ENCODE measurements around the gene FUCA1. TPM values are rescaled to one million over a fixed set of nuclear protein-coding genes. Genes with fewer than 3 reads are reported as not detected.
"Not testable (repeated sequence)": the region's sequence is repeated elsewhere in the genome, so short reads cannot be mapped to it uniquely, and the experiment has no call there.

The FUCA1 gene
- total RNA-seq, 1 experiment from 2014 or later = 20.7 TPM

DNA sequence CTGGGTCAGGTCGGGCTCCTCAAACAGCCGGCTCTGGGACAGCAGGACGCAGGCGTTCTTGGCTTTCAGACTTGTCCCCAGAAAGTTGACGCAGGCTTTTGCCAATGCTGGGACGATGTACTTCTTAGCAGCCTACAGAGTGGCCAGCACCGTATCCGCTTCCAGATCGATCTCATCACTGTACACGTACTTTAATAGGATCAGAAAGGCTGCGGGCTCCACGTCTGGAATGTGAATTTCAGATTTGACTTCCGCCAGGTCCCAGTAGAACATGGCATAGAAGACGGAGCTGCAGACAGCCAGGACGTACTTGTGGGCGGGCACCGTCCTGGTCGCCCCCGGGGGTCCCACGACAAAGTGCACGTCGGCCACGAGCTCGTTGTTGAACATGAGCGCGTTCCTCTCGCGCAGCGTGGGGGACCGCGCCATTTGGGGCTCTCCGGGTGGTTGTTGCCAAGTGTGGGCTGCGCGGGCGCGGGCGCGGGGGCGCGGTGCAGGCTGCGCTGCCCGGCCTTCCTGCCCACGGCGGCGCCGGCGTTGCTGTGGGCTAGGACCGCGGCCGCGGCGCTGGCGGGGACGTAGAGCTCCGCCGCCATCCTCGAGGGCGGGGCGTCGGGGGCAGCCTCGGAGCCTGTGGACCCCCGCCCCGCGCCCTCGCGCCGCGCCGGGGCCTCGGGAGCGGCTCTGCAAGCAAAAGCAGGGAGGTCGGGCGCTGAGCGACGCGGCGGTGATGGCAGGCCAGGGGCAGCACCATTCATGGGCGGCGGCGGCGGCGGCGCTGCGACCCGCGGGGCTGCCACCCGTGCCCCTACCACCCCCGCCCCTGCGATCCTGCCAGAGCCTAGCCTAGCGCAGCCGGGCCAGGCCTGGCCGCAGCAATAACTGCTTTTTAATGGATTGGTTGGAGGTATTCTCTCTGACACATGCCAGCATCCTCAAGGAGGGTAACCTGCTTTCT is 34.5 kb upstream of the FUCA1 start:
- no peak overlapping the region for H3K9ac ChIP-seq (ENCODE audit: low read length)
- no peak overlapping the region for H2AFZ ChIP-seq (ENCODE audit: low read depth, low read length, poor library complexity, severe bottlenecking)

DNA sequence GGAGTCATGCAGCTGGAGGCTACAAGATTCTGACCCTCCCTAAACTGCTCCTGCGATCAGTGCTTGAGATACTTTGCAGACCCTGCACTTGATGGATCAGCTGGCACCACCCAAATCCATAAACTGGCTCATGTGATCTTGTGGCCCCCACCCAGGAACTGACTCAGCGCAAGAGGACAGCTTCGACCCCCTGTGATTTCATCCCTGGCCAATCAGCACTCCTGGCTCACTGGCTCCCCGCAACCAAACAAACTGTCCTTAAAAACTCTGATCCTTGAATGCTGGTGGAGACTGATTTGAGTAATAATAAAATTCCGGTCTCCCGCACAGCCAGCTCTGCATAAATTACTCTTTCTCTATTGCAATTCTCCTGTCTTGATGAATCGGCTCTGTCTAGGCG is 31.9 kb upstream of the FUCA1 start:
- H3K79me2 ChIP-seq (ENCODE audit: insufficient read depth, low read length); ATAC-seq; H3K9me3 ChIP-seq (ENCODE audit: control insufficient read depth in 1 of 2, insufficient read depth in 1 of 2, low read depth in 1 of 2, low read length in 2 of 2); CTCF ChIA-PET; H3K4me2 ChIP-seq (ENCODE audit: low read length); RAD21 ChIA-PET (ENCODE audit: low non-redundant PET in 1 of 2, low total read pairs in 2 of 2, uncharacterized antibody in 2 of 2, unreplicated experiment in 2 of 2); POLR2A ChIA-PET; BruUV-seq (replicated peaks); DNase-seq (ENCODE audit: low read depth, low spot score); H3K27me3 ChIP-seq (ENCODE audit: insufficient read depth, low read length); H2AFZ ChIP-seq (ENCODE audit: low read depth, low read length, poor library complexity, severe bottlenecking); H3K9me2 ChIP-seq (ENCODE audit: insufficient read depth); H3K27ac ChIP-seq (ENCODE audit: low read depth, low read length); H3K4me3 ChIP-seq (replicated peaks in 1 of 2; ENCODE audit: low read depth in 1 of 2, low read length in 2 of 2); H4K20me1 ChIP-seq (ENCODE audit: insufficient read depth); H3K9ac ChIP-seq (ENCODE audit: low read length); H3K36me3 ChIP-seq (ENCODE audit: control insufficient read depth in 1 of 2, insufficient read depth in 2 of 2, low read length in 2 of 2); intact Hi-C loops (cut with micrococcal nuclease); H3K4me1 ChIP-seq (ENCODE audit: control insufficient read depth in 1 of 2, insufficient read depth in 2 of 2, low read length in 2 of 2): not testable (repeated sequence)

More for the DNA sequence above, 34.5 kb upstream of the FUCA1 start:
- RAD21 ChIA-PET (ENCODE audit: low non-redundant PET in 1 of 2, low total read pairs in 2 of 2, uncharacterized antibody in 2 of 2, unreplicated experiment in 2 of 2) = no interaction called here
- POLR2A ChIA-PET = no interaction called here
- DNase-seq (ENCODE audit: low read depth, low spot score) (no peak), ATAC-seq (no peak)
- H3K27ac ChIP-seq (ENCODE audit: low read depth, low read length) = no peak overlapping the region
- H3K4me1 ChIP-seq (ENCODE audit: control insufficient read depth in 1 of 2, insufficient read depth in 2 of 2, low read length in 2 of 2) = peaks cover 3 to 8% of the 10 kb centered on the region in 2 experiments; a peak in 3 of 4 replicates
- no peak overlapping the region for H3K4me3 ChIP-seq (replicated peaks in 1 of 2; ENCODE audit: low read depth in 1 of 2, low read length in 2 of 2)
- intact Hi-C loops (cut with micrococcal nuclease) = no loop called here
- no peak overlapping the region for H3K4me2 ChIP-seq (ENCODE audit: low read length)
- no peaks in the 10 kb centered on the region for H3K36me3 ChIP-seq (ENCODE audit: control insufficient read depth in 1 of 2, insufficient read depth in 2 of 2, low read length in 2 of 2)
- H3K79me2 ChIP-seq (ENCODE audit: insufficient read depth, low read length) = no peaks in the 10 kb centered on the region
- CTCF ChIA-PET = no interaction called here
- H3K27me3 ChIP-seq (ENCODE audit: insufficient read depth, low read length) = no peaks in the 10 kb centered on the region
- TF ChIP-seq, protein P1, sequence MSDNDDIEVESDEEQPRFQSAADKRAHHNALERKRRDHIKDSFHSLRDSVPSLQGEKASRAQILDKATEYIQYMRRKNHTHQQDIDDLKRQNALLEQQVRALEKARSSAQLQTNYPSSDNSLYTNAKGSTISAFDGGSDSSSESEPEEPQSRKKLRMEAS (IDR thresholded peaks at IDR 0.05) = no peak
- no peak for TF ChIP-seq SRF (IDR thresholded peaks at IDR 0.05; ENCODE audit: low read depth)
- no peak for TF ChIP-seq CEBPB (IDR thresholded peaks at IDR 0.05; ENCODE audit: low read depth)
- no peak for TF ChIP-seq RAD21 (IDR thresholded peaks at IDR 0.05; ENCODE audit: low read depth)
- no peak for TF ChIP-seq YY1 (IDR thresholded peaks at IDR 0.05; ENCODE audit: extremely low read depth, insufficient replicate concordance, low read depth, low read length)
- TF ChIP-seq ZNF274 (IDR thresholded peaks at IDR 0.05; ENCODE audit: low read depth, low read length) = no peak
- BruUV-seq (replicated peaks) = no TSS peak
- no peaks in the 10 kb centered on the region for H3K9me2 ChIP-seq (ENCODE audit: insufficient read depth)
- no peaks in the 10 kb centered on the region for H4K20me1 ChIP-seq (ENCODE audit: insufficient read depth)
- H3K9me3 ChIP-seq (ENCODE audit: control insufficient read depth in 1 of 2, insufficient read depth in 1 of 2, low read depth in 1 of 2, low read length in 2 of 2) = no peaks in the 10 kb centered on the region

All from HCT116 (cell line).